ENCODE data around the gene NKD1. TPM values are rescaled to one million over a fixed set of nuclear protein-coding genes. Genes with fewer than 3 reads are reported as not detected.

Gene NKD1
- total RNA-seq, 1 donor from 2014 or later, result 0.16 TPM

GRCh38 chr16:50517450-50518252 is 30.5 kb upstream of the NKD1 start:
- DNase-seq (no peak), ATAC-seq (ENCODE audit: poor library complexity) (no peak)
- intact Hi-C loops (cut with DNase I), result no loop called here

- DNase-seq (no peak), ATAC-seq (ENCODE audit: poor library complexity) (no peak)
- intact Hi-C loops (cut with DNase I), result no loop called here
These were observed 29.2 kb upstream of the NKD1 start for GRCh38 chr16:50519001-50519400.

GRCh38 chr16:50519602-50520001 is 28.6 kb upstream of the NKD1 start:
- ATAC-seq (ENCODE audit: poor library complexity), result no peak
- intact Hi-C loops (cut with DNase I), result no loop called here
- no peak for DNase-seq

GRCh38 chr16:50520451-50521245 is 27.5 kb upstream of the NKD1 start:
- intact Hi-C loops (cut with DNase I), result no loop called here
- ATAC-seq (ENCODE audit: poor library complexity), result no peak
- DNase-seq, result no peak

GRCh38 chr16:50521246-50521900 is 26.8 kb upstream of the NKD1 start:
- no peak for ATAC-seq (ENCODE audit: poor library complexity)
- no peak for DNase-seq
- intact Hi-C loops (cut with DNase I), result no loop called here

GRCh38 chr16:50522324-50522723 is 25.9 kb upstream of the NKD1 start:
- ATAC-seq (ENCODE audit: poor library complexity) (no peak), DNase-seq (no peak)
- intact Hi-C loops (cut with DNase I), result no loop called here

GRCh38 chr16:50523710-50524109 is 24.5 kb upstream of the NKD1 start:
- intact Hi-C loops (cut with DNase I), result no loop called here
- ATAC-seq (ENCODE audit: poor library complexity) (no peak), DNase-seq (no peak)

- no peak for DNase-seq
- intact Hi-C loops (cut with DNase I), result no loop called here
- no peak for ATAC-seq (ENCODE audit: poor library complexity)
These were observed 22.9 kb upstream of the NKD1 start for GRCh38 chr16:50525262-50525661.

GRCh38 chr16:50525716-50526115 is 22.5 kb upstream of the NKD1 start:
- DNase-seq (no peak), ATAC-seq (ENCODE audit: poor library complexity) (no peak)
- intact Hi-C loops (cut with DNase I), result no loop called here

GRCh38 chr16:50526249-50526648 is 21.9 kb upstream of the NKD1 start:
- ATAC-seq (ENCODE audit: poor library complexity), result no peak
- intact Hi-C loops (cut with DNase I), result no loop called here
- no peak for DNase-seq

GRCh38 chr16:50526796-50527195 is 21.4 kb upstream of the NKD1 start:
- DNase-seq (no peak), ATAC-seq (ENCODE audit: poor library complexity) (no peak)
- intact Hi-C loops (cut with DNase I), result no loop called here

GRCh38 chr16:50528820-50529219 is 19.4 kb upstream of the NKD1 start:
- intact Hi-C loops (cut with DNase I), result no loop called here
- ATAC-seq (ENCODE audit: poor library complexity), result no peak
- DNase-seq, result no peak

- ATAC-seq (ENCODE audit: poor library complexity) (no peak), DNase-seq (no peak)
- intact Hi-C loops (cut with DNase I), result no loop called here
These were observed 18.9 kb upstream of the NKD1 start for GRCh38 chr16:50529334-50529733.

GRCh38 chr16:50530277-50531236 is 17.6 kb upstream of the NKD1 start:
- DNase-seq (no peak), ATAC-seq (ENCODE audit: poor library complexity) (no peak)
- intact Hi-C loops (cut with DNase I), result no loop called here

GRCh38 chr16:50531359-50531758 is 16.8 kb upstream of the NKD1 start:
- DNase-seq (no peak), ATAC-seq (ENCODE audit: poor library complexity) (no peak)
- intact Hi-C loops (cut with DNase I), result no loop called here

- intact Hi-C loops (cut with DNase I), result no loop called here
- DNase-seq, result no peak
- no peak for ATAC-seq (ENCODE audit: poor library complexity)
These were observed 16.3 kb upstream of the NKD1 start for GRCh38 chr16:50531901-50532300.

- DNase-seq (no peak), ATAC-seq (ENCODE audit: poor library complexity) (no peak)
- intact Hi-C loops (cut with DNase I), result no loop called here
These were observed 15.6 kb upstream of the NKD1 start for GRCh38 chr16:50532576-50532975.

- no peak for ATAC-seq (ENCODE audit: poor library complexity)
- no peak for DNase-seq
- intact Hi-C loops (cut with DNase I), result no loop called here
These were observed 14.9 kb upstream of the NKD1 start for GRCh38 chr16:50533317-50533716.

GRCh38 chr16:50534091-50534490 is 14.1 kb upstream of the NKD1 start:
- intact Hi-C loops (cut with DNase I), result no loop called here
- DNase-seq (no peak), ATAC-seq (ENCODE audit: poor library complexity) (no peak)

Data from Right ventricle myocardium superior (tissue), 1 donor.